Choroid plexus epithelial cell (primary cell): ENCODE data around the gene DBF4B.
"Not testable (repeated sequence)": the region's sequence is repeated elsewhere in the genome, so short reads cannot be mapped to it uniquely, and the experiment has no call there.

ENCODE experiments used
- DNase-seq: peaks from one replicate; pipeline ENCODE4 v3.0.0-alpha.2; 2010; ENCODE audit warnings: low read depth
- H3K4me3 ChIP-seq: 2 replicates; pipeline ENCODE4 v1.5.1; 2011; ENCODE audit warnings: low read depth, mild to moderate bottlenecking, control low read depth, low read length, moderate library complexity
- CTCF ChIP-seq: conservative IDR thresholded peaks from 2 replicates; pipeline ENCODE4 v1.5.1; 2011; ENCODE audit warnings: low read depth, mild to moderate bottlenecking, control low read depth, inconsistent platforms, low read length, moderate library complexity

DBF4B gene

GRCh38 chr17:44749076-44749979 is 40.9 kb downstream of the DBF4B start:
- DNase-seq, result no peak
- no peak for TF ChIP-seq CTCF
- no peak overlapping the region for H3K4me3 ChIP-seq

GRCh38 chr17:44749980-44750318 is 41.5 kb downstream of the DBF4B start:
- no peak for DNase-seq
- H3K4me3 ChIP-seq, result no peak overlapping the region
- no peak for TF ChIP-seq CTCF

- DNase-seq, result no peak
- no peak for TF ChIP-seq CTCF
- no peak overlapping the region for H3K4me3 ChIP-seq
Measured at GRCh38 chr17:44751331-44751730, 42.9 kb downstream of the DBF4B start.

- no peak for TF ChIP-seq CTCF
- DNase-seq, result no peak
Measured at GRCh38 chr17:44751806-44752205, 43.3 kb downstream of the DBF4B start.

GRCh38 chr17:44752953-44753861 is 44.7 kb downstream of the DBF4B start:
- TF ChIP-seq CTCF, result no peak
- H3K4me3 ChIP-seq, result no peak overlapping the region
- DNase-seq, result no peak

More at GRCh38 chr17:44751806-44752205, 43.3 kb downstream of the DBF4B start:
- no peak overlapping the region for H3K4me3 ChIP-seq

GRCh38 chr17:44754276-44754675 is 45.8 kb downstream of the DBF4B start:
- no peak overlapping the region for H3K4me3 ChIP-seq
- DNase-seq, result no peak
- no peak for TF ChIP-seq CTCF

- DNase-seq, H3K4me3 ChIP-seq: not testable (repeated sequence)
Measured at GRCh38 chr17:44755180-44755579, 46.7 kb downstream of the DBF4B start.
